ENCODE results near the gene SETD1B.

Gene SETD1B

DNA sequence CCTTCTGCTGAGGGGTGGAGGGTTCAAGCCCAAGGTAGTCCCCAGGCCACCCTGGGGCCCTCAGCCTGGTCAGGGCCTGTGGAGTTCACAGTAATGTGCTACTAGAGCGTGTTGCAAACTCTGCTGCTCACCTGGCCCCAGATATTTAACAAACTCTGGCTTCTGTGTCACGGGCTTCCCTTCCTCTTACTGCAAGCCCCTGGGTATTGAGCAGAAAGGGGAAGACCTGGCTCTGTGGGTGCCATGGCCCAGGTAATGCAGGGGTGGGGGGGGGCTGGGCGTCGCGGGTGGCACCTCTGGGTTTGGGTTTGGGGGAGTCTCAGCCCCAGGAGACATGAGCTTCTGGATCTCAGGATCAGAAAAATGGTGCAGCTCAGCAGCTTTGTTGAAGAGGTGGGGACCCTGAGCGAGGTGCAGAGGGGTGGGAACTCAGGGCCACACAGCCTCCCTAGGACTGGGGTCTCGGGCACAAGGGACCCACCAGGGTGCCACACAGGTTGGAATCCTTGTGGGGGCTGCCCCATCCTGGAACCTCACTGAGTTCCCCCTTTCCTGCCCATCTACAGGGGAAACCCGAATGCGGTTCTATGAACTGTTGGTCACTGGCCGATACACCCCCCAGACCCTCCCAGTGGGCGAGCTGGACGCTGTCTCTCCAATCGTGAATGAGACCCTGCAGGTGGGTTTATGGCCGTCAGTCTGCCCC lies 4.0 kb downstream of the SETD1B start:
- DNase-seq (ENCODE audit: low read depth, low spot score), result no peak

DNA sequence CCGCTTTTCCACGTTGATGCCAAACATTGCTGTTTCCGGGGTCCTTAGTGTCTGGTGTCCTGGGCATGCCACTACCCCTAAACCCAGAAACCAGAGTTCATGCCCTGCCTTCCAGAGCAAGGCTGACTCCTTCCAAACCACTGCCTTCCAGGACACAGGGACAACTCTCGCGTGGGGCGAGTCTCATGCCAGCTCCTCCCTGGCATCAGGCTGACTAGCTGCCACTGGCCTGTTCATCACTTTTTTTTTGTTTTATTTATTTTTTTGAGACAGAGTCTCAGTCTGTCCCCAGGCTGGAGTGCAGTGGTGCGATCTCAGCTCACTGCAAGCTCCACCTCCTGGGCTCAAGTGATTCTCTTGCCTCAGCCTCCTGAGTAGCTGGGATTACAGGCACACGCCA lies 4.8 kb downstream of the SETD1B start:
- DNase-seq (ENCODE audit: low read depth, low spot score), result no peak

DNA sequence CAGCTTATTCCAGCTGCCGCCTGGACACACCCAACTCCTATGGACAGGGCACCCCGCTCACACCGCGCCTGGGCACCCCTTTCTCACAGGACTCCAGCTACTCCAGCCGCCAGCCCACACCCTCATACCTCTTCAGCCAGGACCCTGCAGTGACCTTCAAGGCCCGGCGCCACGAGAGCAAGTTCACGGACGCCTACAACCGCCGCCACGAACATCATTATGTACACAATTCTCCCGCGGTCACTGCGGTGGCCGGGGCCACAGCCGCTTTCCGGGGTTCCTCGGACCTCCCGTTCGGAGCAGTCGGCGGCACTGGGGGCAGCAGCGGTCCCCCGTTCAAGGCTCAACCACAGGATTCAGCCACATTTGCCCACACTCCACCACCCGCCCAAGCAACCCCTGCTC lies 5.9 kb downstream of the SETD1B start:
- no peak for DNase-seq (ENCODE audit: low read depth, low spot score)

DNA sequence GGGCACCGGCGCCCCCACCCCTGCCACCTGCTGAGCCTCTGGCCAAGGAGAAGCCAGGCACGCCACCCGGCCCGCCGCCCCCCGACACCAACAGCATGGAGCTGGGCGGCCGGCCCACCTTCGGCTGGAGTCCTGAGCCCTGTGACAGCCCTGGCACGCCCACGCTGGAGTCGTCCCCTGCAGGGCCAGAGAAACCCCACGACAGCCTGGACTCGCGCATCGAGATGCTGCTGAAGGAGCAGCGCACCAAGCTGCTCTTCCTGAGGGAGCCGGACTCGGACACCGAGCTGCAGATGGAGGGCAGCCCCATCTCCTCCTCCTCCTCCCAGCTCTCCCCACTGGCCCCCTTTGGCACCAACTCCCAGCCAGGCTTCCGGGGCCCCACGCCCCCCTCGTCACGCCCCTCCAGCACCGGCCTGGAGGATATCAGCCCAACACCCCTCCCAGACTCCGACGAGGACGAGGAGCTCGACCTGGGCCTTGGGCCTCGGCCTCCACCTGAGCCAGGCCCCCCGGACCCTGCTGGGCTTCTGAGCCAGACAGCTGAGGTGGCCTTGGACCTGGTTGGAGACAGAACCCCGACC lies 6.5 kb downstream of the SETD1B start:
- DNase-seq (ENCODE audit: low read depth, low spot score), result no peak

DNA sequence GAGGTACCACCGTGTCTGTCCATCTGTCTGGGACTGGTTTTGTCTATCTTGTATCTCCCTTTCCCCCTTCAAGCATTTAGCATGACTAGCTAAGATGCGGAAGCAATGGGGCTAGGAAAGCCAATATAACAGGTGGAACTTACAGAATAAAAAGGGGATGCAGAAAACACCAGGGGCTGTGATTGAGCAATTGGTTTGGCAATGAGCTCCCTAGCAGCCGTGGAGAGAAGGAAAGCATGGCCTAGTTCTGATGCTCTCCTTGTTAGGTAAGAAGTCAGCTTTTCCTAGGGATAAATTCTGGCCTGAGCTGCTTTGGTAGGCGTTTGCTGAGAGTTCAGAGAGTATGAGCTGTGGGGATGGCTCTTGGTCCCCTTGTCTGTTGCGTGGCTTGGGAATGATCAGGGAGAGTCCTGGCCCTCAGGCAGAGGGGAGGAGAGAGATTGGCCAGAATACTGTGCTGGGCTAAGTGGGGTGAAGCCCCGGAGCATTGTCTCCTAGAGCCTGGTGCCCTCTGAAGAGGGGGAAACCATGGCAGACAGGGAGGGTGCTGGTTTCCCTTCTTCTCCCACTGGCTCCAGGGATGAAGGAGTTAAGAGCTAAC lies 7.1 kb downstream of the SETD1B start:
- no peak for DNase-seq (ENCODE audit: low read depth, low spot score)

DNA sequence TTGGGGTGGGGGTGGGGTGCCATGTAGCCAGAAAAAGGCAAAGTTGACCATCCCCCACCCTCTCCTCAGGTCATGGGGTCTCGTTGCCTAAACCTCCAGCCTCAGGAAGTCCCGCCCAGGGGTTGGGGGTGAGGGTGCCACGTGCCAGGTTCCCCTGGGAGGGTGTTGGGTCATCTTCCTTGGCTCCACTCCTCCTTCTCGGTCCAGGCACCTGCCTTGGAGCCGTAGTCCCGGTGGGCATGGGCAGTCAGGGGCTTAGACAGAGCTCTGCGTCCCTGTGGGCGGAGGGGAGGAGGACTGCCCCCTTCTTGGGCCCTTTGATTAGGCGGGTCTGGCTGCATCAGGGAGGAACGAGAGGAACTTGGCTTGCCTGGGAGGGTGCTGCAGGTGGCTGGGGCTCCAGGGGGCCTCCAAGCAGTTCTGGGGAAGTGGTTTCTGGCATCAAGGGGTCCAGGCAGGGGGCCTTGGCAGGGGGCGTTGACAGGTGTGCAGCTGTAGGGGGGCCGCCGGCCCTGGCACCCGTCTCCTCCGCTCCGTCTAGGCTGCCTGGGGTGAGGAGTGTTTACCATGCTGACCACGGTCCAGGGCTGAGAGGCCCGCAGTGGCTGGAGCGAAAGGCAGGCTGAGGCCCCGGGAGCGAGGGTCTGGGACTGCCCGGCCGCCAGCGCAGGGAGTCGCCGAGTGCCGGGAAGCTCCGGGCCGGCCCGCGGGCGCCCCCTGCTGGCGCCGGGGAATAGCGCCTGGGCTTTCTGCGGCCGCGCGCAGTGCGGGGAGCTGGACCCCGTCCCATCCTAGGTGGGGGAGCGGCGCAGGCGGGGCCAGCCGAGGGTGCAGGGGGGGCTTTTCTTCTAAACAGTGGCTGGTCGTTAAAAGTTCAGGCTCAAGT lies 7.9 kb downstream of the SETD1B start:
- no peak for DNase-seq (ENCODE audit: low read depth, low spot score)

DNA sequence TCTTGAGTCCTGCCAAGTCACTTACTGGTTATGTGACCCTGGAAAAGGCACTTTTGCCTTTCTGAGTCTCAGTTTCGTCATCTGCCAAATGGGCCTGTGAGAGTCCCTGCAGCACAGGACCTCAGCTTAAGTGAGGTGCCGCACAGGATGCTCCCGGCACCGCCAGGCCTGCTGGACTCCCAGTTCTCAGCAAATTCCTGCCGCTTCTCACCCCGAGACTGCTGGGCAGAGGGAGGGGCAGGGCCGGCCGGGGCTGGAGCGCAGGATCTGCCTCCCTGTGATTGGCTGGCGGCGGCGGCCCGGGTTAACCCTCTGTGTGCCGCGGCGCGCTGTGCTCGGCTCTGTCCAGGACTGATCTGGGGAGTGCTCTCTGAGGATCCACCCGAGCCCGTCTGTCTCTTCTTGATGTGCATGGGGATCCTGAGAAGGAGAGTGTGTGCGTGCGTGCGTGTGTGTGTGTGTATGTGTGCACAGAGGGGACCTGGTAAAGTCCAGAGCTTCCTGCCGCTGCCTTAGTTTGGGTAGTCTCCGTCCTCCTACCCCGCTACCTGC lies 8.6 kb downstream of the SETD1B start:
- no peak for DNase-seq (ENCODE audit: low read depth, low spot score)

DNA sequence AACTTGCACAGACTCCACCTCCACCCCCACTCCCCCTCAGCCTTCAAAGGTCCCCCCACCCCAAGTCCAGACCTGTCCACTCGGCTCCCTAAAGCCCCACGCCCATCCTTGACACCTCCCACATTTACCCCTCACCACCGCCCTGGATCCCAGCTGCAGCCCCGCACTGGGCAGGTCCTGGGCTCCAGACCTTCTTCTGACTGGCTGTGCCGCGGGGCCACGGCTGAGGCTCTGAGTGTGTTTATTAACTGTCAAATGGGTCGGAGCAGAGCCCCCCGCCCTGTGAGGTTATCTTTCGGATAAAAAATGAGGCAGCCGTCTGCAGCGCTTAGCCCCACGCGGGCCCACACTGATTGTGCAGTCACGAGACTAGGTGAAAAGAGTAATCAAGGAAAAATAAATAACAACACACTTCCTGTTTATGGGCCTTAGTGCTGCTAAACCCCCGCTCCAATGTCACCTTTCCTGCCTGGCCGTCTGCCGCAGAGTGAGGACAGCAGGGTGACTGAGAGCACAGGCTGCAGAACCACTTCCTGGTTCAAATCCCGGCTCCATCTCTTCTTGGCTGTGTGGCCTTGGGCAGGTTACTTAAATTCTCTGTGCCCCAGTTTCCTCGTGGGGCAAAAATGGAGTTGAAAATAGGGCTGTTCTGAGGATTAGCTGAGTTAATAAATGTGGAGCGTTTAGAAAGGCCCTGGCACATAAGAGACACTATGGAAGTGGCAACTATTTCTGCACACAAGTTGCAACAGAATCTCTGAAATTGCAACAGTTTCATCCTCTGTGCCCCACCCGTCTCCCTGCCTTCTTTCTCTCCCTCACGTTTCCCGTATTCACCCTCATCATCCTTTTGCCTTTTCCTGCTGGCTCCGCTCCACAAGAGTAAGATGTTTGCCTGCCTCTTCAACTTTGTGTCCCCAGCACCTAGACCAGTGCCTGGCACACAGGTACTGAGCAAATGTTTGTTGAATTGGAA lies 9.4 kb downstream of the SETD1B start:
- DNase-seq (ENCODE audit: low read depth, low spot score), result no peak

DNA sequence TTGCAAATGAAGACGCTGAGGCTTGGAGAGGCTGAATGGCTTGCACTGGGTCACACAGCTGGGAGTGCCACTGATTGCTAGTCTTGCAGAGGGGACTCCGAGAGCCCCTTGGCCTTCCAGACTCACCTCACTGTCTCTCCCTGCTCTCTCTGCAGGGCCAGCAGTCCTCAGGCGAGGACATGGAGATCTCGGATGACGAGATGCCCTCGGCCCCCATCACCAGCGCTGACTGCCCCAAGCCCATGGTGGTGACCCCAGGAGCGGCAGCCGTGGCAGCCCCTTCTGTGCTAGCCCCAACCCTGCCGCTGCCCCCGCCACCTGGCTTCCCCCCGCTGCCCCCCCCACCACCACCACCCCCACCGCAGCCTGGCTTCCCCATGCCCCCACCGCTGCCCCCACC lies 10.1 kb downstream of the SETD1B start:
- no peak for DNase-seq (ENCODE audit: low read depth, low spot score)

DNA sequence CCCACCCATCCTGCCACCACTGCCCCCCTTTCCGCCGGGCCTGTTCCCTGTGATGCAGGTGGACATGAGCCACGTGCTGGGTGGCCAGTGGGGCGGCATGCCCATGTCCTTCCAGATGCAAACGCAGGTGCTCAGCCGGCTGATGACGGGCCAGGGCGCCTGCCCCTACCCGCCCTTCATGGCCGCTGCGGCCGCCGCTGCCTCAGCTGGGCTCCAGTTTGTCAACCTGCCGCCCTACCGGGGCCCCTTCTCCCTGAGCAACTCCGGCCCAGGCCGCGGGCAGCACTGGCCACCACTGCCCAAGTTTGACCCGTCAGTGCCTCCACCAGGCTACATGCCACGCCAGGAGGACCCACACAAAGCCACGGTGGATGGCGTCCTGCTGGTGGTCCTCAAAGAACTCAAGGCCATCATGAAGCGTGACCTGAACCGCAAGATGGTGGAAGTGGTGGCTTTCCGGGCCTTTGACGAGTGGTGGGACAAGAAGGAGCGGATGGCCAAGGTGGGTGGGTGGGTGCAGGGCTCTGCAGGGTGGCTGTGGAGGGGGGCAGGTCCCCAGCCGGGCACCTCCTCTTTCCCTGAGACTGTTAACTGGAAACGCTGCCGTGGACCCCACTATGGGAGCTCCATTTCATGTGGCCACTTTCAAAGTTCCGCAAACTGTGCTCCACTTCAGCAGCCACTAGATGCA lies 10.8 kb downstream of the SETD1B start:
- DNase-seq (ENCODE audit: low read depth, low spot score), result no peak

DNA sequence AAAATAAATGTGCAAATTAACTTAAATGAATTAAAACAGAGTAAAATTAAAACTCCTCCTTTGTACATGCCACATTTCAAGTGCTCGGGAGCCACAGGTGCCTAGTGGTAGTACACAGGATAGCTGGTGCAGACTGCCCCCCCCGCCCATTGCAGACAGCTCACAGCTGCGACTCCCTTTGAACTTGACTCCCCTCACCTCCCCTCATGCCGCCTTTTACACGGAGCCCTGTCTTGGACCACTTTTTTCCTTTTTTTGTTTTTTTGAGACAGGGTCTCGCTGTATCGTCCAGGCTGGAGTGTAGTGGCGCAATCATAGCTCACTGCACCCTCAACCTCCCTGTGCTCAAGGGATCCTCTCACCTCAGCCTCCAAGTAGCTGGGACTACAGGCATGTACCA lies 11.5 kb downstream of the SETD1B start:
- no peak for DNase-seq (ENCODE audit: low read depth, low spot score)

DNA sequence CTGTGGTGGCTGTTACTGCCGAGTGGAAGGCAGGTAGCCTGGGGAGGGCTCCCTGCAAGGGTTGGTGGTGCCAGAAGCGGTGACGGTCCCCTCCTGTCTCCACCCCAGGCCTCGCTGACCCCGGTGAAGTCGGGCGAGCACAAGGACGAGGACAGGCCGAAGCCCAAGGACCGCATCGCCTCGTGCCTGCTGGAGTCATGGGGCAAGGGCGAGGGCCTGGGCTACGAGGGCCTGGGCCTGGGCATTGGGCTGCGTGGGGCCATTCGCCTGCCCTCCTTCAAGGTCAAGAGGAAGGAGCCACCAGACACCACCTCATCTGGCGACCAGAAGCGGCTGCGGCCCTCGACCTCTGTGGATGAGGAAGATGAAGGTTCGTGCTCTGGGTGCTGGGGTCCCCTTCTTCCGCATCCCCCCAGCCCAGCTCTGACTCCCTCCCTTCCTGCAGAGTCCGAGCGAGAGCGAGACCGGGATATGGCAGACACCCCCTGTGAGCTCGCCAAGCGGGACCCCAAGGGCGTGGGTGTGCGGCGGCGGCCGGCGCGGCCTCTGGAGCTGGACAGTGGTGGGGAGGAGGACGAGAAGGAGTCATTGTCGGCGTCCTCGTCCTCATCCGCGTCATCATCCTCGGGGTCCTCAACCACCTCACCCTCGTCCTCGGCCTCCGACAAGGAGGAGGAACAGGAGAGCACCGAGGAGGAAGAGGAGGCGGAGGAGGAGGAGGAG lies 13.3 kb downstream of the SETD1B start:
- no peak for DNase-seq (ENCODE audit: low read depth, low spot score)

DNA sequence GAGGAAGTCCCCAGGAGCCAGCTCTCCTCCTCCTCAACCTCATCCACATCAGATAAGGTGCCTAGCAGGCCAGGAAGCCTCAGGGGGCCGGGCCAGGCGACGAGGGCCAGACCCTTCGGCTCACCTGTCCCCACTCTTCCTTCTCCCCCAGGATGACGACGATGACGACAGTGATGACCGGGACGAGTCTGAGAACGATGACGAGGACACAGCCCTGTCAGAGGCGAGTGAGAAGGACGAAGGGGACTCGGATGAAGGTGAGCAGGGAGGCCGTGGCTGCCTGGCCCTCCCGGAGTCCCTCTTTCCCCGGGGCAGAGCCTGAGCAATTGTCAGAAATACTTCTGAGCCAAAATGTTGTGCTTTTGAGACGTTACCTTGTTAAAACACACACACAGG lies 13.8 kb downstream of the SETD1B start:
- DNase-seq (ENCODE audit: low read depth, low spot score), result no peak

DNA sequence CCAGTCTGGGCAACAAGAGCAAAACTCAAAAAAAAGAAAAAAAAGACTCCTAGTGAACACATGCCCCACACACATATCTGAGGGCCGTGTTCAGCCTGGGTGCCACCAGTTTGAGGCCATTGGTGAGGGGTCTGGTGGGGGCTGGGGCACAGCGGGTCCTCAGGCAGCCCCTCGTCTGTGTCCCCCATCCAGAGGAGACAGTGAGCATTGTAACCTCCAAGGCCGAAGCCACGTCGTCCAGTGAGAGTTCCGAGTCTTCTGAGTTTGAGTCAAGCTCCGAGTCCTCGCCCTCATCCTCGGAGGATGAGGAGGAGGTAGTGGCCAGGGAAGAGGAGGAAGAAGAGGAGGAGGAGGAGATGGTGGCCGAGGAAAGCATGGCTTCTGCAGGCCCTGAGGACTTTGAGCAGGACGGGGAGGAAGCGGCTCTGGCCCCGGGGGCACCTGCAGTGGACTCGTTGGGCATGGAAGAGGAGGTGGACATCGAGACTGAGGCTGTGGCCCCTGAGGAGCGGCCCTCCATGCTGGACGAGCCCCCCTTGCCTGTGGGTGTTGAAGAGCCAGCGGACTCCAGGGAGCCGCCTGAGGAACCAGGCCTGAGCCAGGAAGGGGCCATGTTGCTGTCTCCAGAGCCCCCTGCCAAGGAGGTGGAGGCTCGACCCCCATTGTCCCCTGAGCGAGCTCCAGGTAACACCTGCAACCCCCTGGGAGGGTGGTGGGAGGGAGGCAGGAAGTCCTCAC lies 15.6 kb downstream of the SETD1B start:
- no peak for DNase-seq (ENCODE audit: low read depth, low spot score)

DNA sequence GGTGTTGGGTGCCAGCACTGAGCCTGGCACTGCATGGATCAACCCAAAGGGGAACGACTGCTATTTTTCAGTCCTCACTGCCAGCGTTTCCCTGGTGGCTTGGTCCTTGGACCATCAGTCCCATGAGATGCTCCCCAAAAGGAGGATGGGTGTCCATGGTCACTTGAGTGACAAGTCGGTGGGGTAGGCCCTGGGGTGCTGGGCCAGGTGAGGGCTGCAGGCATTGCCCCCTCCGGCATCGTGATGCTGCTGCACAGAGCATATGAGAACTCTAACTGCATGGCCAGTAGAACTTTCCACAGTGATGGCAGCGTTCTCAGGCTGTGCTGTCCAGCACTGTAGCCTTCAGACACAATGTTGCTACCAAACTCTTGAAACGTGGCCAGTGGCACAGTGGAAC lies 16.2 kb downstream of the SETD1B start:
- DNase-seq (ENCODE audit: low read depth, low spot score), result no peak

DNA sequence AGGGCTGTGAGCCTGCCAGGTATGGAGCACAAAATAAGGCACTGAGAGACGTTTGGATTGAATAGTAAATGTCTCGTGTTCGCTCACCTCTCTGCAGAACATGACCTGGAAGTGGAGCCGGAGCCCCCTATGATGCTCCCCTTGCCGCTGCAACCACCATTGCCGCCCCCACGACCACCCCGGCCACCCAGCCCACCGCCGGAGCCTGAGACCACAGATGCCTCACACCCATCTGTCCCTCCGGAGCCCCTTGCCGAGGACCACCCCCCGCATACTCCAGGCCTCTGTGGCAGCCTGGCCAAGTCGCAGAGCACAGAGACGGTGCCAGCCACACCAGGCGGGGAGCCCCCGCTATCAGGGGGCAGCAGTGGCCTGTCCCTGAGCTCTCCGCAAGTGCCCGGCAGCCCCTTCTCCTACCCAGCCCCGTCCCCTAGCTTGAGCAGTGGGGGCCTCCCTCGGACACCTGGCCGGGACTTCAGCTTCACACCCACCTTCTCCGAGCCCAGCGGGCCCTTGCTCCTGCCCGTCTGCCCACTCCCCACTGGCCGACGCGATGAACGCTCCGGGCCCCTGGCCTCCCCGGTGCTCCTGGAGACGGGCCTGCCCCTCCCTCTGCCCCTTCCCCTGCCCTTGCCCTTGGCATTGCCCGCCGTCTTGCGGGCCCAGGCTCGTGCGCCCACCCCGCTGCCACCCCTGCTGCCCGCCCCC lies 18.7 kb downstream of the SETD1B start:
- no peak for DNase-seq (ENCODE audit: low read depth, low spot score)

DNA sequence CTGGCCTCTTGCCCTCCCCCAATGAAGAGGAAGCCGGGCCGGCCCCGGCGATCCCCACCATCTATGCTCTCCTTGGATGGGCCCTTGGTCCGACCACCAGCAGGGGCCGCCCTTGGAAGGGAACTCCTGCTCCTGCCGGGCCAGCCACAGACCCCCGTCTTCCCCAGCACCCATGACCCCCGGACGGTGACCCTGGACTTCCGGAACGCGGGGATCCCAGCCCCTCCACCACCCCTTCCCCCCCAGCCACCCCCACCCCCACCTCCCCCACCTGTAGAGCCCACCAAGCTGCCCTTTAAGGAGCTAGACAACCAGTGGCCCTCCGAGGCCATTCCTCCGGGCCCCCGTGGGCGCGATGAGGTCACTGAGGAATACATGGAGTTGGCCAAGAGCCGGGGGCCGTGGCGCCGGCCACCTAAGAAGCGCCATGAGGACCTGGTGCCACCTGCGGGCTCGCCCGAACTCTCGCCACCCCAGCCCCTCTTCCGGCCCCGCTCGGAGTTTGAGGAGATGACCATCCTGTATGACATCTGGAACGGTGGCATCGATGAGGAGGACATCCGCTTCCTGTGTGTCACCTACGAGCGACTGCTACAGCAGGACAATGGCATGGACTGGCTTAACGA lies 19.4 kb downstream of the SETD1B start:
- DNase-seq (ENCODE audit: low read depth, low spot score), result no peak

DNA sequence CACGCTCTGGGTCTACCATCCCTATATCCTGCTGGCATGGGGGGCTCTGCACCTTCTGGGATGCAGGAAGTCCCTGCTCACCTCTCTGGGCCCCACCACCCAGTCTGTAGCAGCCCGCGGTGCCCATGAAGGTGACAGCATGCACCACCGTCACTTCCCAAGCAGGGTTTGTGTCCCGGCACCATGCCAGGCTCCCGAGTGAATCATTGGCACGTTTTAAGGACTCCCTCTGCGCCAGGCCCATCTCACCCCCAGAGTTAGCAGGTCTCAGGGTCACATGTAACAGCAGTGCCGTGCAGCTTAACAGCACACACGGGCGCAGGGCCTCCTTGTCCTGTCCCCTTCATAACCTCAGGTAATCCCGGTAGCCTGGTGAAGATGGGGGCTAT lies 19.9 kb downstream of the SETD1B start:
- DNase-seq (ENCODE audit: low read depth, low spot score), result no peak

Measured in iPS DF 19.7 (cell line).